HepG2 (cell line): ENCODE results near the gene UTS2R.

ENCODE experiments used
- FOXK2 ChIP-seq: fragments of 450-650 bp; IDR thresholded peaks from 2 replicates; pipeline ENCODE4 v1.6.1; 2016
- HOXA3 ChIP-seq: sonication (generic); formaldehyde crosslinking; IDR thresholded peaks from 2 replicates; pipeline ENCODE4 v1.5.0; 2020; ENCODE audit warnings: missing genetic modification reagents
- MYNN ChIP-seq: sonication (generic); formaldehyde crosslinking; IDR thresholded peaks from 2 replicates; pipeline ENCODE4 v1.4.0; 2020; ENCODE audit warnings: mild to moderate bottlenecking, low read depth, missing genetic modification reagents
- POLR2A ChIP-seq, 2 experiments: IDR thresholded peaks; 2 replicates each; pipeline ENCODE4 v1.6.1; 2011; ENCODE audit warnings: low read depth in 2 of 2, low read length in 2 of 2, mild to moderate bottlenecking in 1 of 2, moderate library complexity in 1 of 2; ENCODE audit not compliant: insufficient read depth in 1 of 2
- RERE ChIP-seq: IDR thresholded peaks from 2 replicates; pipeline ENCODE4 v1.6.1; 2016; ENCODE audit warnings: low read depth, missing genetic modification reagents, missing compliant biosample characterization
- SALL2 ChIP-seq: sonication (generic); formaldehyde crosslinking; IDR thresholded peaks from 2 replicates; pipeline ENCODE4 v1.8.1; 2023; ENCODE audit warnings: mild to moderate bottlenecking, missing genetic modification reagents, inconsistent platforms
- SAP130 ChIP-seq: IDR thresholded peaks from 2 replicates; pipeline ENCODE4 v1.6.1; 2016; ENCODE audit warnings: low read depth
- SMARCE1 ChIP-seq: fragments of 450-650 bp; IDR thresholded peaks from 2 replicates; pipeline ENCODE4 v1.6.1; 2017; ENCODE audit warnings: borderline replicate concordance
- YY1 ChIP-seq: IDR thresholded peaks from 2 replicates; pipeline ENCODE4 v1.6.1; 2011; ENCODE audit warnings: low read length, low read depth, moderate library complexity, mild to moderate bottlenecking; ENCODE audit not compliant: insufficient read depth, insufficient replicate concordance
- ZNF24 ChIP-seq: fragments of 450-650 bp; IDR thresholded peaks from 2 replicates; pipeline ENCODE4 v1.6.1; 2017; ENCODE audit warnings: antibody characterized with exemption, mild to moderate bottlenecking
- ZNF274 ChIP-seq: sonication (generic); formaldehyde crosslinking; IDR thresholded peaks from 2 replicates; pipeline ENCODE4 v1.5.1; 2020; ENCODE audit warnings: mild to moderate bottlenecking, missing genetic modification reagents
- ZNF816 ChIP-seq: sonication (generic); formaldehyde crosslinking; IDR thresholded peaks from 2 replicates; pipeline ENCODE4 v1.8.0; 2022; ENCODE audit warnings: missing genetic modification reagents, mild to moderate bottlenecking, borderline replicate concordance
- TF ChIP-seq, protein P1 (sequence below): sonication (generic); formaldehyde crosslinking; IDR thresholded peaks from 2 replicates; pipeline ENCODE4 v1.5.0; 2020; ENCODE audit warnings: mild to moderate bottlenecking, missing genetic modification reagents, moderate library complexity

DNA sequence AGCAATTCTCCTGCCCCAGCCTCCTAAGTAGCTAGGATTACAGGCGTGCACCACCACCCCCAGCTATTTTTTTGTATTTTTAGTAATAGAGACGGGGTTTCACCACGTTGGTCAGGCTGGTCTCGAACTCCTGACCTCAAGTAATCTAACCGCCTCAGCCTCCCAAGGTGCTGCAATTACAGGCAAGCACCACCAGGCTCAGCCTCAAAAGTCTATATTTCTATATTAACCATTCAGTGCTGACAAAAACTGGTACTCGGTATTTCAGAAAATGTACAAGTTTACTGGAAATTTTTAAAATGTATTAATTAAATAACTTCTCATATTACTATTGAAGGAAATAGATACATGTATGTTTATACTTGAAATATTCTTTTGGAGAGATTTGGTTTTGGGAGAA is 45.2 kb downstream of the UTS2R start:
- TF ChIP-seq SAP130 (CRISPR knock-in tag), result no peak
- TF ChIP-seq YY1, result no peak
- TF ChIP-seq POLR2A (IDR thresholded peaks at IDR 0.05; ENCODE audit: insufficient read depth in 1 of 2, low read depth in 2 of 2, low read length in 2 of 2), result no peak
- no peak for TF ChIP-seq ZNF816
- TF ChIP-seq, protein P1, sequence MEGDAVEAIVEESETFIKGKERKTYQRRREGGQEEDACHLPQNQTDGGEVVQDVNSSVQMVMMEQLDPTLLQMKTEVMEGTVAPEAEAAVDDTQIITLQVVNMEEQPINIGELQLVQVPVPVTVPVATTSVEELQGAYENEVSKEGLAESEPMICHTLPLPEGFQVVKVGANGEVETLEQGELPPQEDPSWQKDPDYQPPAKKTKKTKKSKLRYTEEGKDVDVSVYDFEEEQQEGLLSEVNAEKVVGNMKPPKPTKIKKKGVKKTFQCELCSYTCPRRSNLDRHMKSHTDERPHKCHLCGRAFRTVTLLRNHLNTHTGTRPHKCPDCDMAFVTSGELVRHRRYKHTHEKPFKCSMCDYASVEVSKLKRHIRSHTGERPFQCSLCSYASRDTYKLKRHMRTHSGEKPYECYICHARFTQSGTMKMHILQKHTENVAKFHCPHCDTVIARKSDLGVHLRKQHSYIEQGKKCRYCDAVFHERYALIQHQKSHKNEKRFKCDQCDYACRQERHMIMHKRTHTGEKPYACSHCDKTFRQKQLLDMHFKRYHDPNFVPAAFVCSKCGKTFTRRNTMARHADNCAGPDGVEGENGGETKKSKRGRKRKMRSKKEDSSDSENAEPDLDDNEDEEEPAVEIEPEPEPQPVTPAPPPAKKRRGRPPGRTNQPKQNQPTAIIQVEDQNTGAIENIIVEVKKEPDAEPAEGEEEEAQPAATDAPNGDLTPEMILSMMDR (CRISPR knock-in tag), result no peak
- TF ChIP-seq SMARCE1, result no peak
- TF ChIP-seq FOXK2, result no peak
- TF ChIP-seq ZNF274 (CRISPR knock-in tag), result no peak
- no peak for TF ChIP-seq ZNF24
- TF ChIP-seq MYNN (CRISPR knock-in tag), result no peak
- TF ChIP-seq RERE (CRISPR knock-in tag), result no peak
- TF ChIP-seq SALL2, result no peak
- no peak for TF ChIP-seq HOXA3
